ENCODE data around the gene SCNN1A. TPM values are rescaled to one million over a fixed set of nuclear protein-coding genes. Genes with fewer than 3 reads are reported as not detected.

The SCNN1A gene
- total RNA-seq, 1 experiment from 2014 or later: 111 TPM

DNA sequence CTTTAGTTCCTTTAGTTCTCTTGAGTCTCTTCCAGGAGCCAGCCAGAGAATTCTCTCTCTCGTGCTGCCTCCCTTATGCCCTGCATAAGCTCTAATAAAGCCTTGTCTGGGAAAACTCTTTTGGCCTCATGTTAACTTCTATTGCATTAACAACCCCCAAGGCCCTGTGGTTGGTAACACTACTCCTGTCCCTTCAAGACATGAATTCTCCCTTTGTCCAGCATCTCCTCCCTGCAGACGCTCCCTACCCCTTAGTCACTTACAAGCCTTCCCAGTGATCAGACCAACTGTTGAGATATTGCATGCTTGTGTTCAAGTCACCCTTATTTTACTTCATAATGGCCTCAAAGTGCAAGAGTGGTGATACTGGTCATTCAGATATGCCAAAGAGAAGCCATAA lies 20.7 kb upstream of the SCNN1A start:
- Mint-ChIP-seq H3K9me3 (no peaks in the 10 kb centered on the region), H3K4me1 (peaks cover 12% of the 10 kb centered on the region in 2 experiments), H3K4me3 (no peak overlapping the region), H3K27me3 (ENCODE audit: low read depth) (peaks cover 2% of the 10 kb centered on the region), H3K27ac (no peak overlapping the region), H3K36me3 (ENCODE audit: insufficient read depth in 1 of 3, low read depth in 3 of 3) (no peaks in the 10 kb centered on the region)
- Histone ChIP-seq H2BK5ac (ENCODE audit: insufficient read length, low read length) (no peak overlapping the region), H4K20me1 (ENCODE audit: control insufficient read depth, insufficient read depth, insufficient read length) (no peaks in the 10 kb centered on the region), H3K27me3 (ENCODE audit: insufficient read depth, low read length) (no peaks in the 10 kb centered on the region), H4K8ac (replicated peaks; ENCODE audit: insufficient read length, low read depth, low read length) (no peak overlapping the region), H2BK15ac (ENCODE audit: low read depth, low read length) (no peak overlapping the region), H2BK20ac (ENCODE audit: low read depth, low read length, poor library complexity, severe bottlenecking) (no peak overlapping the region), H3K56ac (ENCODE audit: insufficient read length, low read depth, low read length) (no peak overlapping the region), H3K23ac (ENCODE audit: insufficient read length, low read depth, low read length) (no peak overlapping the region), H2BK120ac (ENCODE audit: low read depth, low read length, poor library complexity, severe bottlenecking) (no peak overlapping the region), H3T11ph (ENCODE audit: low read length) (no peak overlapping the region), H2AFZ (ENCODE audit: low read length) (no peak overlapping the region), H3K18ac (ENCODE audit: insufficient read length, low read depth, low read length) (no peak overlapping the region), H3K9ac (ENCODE audit: extremely low read depth, insufficient read length, low read length) (no peak overlapping the region), H3K9me3 (ENCODE audit: control insufficient read depth, low read depth, low read length) (no peaks in the 10 kb centered on the region), H4K5ac (ENCODE audit: insufficient read length, low read depth, low read length) (no peak overlapping the region), H3K27ac (ENCODE audit: insufficient read length, low read depth, low read length) (no peak overlapping the region), H3K23me2 (ENCODE audit: insufficient read length, low read depth, low read length, poor library complexity, severe bottlenecking) (no peaks in the 10 kb centered on the region), H3K4me2 (ENCODE audit: insufficient read depth, insufficient read length, low read length) (no peak overlapping the region), H4K91ac (ENCODE audit: insufficient read length, low read depth, low read length) (no peak overlapping the region), H3K14ac (ENCODE audit: insufficient read depth, low read length) (no peak overlapping the region), H2AK5ac (ENCODE audit: insufficient read length, low read length) (no peak overlapping the region), H3K79me2 (ENCODE audit: insufficient read depth, low read length) (no peaks in the 10 kb centered on the region), H2BK12ac (ENCODE audit: insufficient read length, low read depth, low read length) (no peak overlapping the region), H3K79me1 (ENCODE audit: insufficient read depth, low read depth, low read length, poor library complexity, severe bottlenecking) (no peaks in the 10 kb centered on the region), H3K4me1 (ENCODE audit: insufficient read depth, low read length) (no peaks in the 10 kb centered on the region; the same call in 1 of the 2 replicates), H3K4ac (ENCODE audit: low read depth, low read length) (no peak overlapping the region)
- no peak for DNase-seq
- WGBS (ENCODE audit: extremely low coverage, insufficient read length, low lambda C conversion rate): no CpG with 5 or more reads among the region's 2 CpGs
- TF ChIP-seq, protein P1, sequence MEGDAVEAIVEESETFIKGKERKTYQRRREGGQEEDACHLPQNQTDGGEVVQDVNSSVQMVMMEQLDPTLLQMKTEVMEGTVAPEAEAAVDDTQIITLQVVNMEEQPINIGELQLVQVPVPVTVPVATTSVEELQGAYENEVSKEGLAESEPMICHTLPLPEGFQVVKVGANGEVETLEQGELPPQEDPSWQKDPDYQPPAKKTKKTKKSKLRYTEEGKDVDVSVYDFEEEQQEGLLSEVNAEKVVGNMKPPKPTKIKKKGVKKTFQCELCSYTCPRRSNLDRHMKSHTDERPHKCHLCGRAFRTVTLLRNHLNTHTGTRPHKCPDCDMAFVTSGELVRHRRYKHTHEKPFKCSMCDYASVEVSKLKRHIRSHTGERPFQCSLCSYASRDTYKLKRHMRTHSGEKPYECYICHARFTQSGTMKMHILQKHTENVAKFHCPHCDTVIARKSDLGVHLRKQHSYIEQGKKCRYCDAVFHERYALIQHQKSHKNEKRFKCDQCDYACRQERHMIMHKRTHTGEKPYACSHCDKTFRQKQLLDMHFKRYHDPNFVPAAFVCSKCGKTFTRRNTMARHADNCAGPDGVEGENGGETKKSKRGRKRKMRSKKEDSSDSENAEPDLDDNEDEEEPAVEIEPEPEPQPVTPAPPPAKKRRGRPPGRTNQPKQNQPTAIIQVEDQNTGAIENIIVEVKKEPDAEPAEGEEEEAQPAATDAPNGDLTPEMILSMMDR (conservative IDR thresholded peaks at IDR 0.05): no peak

Measured in H9 (cell line).